GM19238 (cell line): ENCODE results near the gene HHLA2.

Experiments
- DNase-seq: peaks from one replicate; pipeline ENCODE4 v3.0.0; 2011; ENCODE audit warnings: low spot score; ENCODE audit not compliant: insufficient read length

The HHLA2 gene

DNA sequence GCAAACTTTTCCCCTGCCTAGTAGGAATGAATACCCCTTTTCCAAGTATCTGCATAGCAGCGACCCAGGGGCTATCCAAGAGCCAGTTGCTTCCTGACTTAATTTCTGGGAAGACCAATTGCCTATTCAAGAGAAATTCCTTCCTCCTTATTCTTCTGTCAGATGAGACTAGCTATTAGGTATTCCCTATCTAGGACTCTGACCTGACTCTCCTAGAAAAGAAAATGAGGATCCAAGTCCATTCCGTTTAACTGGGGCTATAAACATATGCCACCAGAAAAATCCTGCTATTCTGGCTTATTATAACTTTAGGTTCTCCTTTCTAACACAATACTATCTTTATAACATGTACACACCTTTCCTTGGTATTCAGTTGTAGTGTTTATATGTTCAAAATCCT lies 1.7 kb downstream of the HHLA2 start:
- DNase-seq = no peak

DNA sequence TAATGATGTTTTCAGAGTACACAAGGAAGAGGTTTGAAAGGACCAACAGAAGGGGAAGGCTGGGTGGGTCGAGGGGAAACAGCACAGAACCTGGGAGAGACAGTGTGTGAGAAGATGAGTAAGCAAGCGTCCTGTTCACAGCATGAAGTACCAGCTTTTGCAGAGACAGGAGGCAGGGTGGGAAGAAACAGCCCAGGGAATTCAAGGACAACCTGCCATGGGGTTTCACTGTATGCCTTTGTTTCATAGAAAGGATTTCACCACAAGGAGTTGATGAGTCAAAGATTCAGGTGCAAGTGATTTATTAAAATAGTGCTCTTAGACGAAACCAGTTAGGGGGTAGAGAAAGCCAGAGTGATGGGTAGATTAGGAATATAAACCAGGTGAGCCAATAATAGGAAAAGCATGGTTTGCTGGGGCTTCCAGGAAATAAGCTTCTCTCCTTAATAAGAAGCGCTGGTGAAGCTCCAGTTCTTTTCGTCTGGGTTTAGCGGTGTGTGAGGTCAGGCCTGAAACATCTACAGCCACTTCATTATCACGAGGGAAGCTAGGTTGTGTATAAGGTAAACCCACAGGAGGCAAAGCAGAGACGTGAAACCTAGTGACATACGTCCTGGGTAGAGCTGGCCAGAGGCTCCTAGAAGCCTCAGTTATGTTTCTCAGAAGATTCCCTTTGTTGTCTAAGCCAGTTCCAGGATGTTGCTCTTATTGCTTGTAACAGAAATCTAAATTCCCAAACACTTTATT lies 3.9 kb downstream of the HHLA2 start:
- no peak for DNase-seq

DNA sequence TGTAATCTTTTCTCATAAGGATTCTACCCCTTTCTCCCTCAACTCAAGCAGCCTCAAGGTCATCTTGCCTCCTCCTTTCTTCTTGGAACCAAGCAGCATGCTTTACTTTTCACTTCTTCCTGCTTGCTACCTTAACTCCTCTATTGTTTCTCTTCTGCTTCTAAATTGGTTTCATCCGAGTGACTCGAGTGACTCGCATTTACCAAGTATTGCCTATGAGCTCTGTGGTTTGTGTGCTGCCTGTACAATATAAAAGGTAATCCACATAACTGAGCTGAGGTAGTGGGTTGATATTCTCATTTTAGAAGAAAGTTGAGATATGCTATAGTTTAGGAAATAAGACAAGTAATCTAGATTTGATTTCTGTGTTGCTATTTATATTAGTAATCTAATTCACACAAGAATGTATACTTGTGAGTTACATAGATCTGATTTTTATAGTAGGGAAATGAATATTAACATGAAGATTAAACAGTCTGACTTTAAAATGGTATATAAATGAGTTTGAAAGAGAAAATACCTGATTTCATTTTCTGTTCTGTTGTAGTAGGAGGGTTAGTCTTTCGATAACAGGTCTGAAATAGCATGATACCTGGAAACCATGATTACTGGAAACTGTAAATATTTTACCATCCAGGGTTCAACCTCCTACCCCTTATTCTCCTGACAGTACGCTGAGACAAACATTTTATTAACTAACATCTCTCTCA lies 5.5 kb downstream of the HHLA2 start:
- no peak for DNase-seq

DNA sequence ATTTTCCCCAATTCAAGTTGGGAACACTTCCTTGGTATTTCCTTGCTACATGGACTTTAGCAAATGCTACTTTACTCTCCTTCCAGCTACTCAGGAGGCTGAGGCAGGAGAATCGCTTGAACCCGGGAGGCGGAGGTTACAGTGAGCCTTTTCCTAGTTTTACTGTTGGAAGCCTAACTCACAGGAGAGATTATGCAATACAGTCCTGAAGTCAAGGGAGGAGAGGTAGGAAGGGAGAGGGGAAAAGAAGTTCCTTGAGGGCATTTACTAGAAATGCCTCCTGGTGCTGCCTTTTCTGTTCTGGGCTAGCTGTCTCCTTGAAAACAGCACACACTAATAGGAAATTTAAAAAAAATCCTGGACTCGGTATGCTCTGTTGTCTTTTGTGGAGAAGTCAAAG lies 6.2 kb downstream of the HHLA2 start:
- DNase-seq = no peak

DNA sequence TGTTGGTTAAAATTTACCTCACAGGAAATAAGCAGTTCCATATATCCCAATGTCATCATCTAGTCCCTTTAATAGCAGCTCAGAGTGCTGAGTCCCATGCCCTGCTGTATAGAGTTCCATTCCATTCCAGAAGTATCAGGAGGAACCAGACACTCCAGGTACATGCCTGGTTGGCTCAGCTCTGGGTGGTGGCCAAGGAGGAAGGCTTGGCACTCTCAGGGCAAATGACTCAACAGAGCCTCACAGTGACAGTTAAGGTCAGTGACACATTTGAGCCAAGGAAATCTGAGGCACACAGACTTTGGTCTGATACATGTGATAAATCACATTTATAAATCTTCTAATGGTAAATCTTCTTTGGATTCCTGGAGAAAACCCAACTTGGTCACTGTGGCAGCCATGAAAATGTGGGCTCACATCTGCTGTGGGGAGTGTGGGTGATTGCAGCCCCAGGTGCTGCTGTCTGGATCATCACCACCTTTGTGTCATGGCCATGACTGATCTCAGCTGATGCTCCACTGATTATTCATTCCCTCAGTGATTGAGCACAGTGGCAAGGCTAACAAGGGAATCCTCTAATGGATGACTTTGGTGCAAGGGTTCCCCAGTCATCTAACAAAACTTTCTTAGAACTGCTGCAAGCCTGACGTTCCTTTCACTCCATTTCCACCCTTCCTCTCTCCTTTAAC lies 9.3 kb downstream of the HHLA2 start:
- DNase-seq = no peak

DNA sequence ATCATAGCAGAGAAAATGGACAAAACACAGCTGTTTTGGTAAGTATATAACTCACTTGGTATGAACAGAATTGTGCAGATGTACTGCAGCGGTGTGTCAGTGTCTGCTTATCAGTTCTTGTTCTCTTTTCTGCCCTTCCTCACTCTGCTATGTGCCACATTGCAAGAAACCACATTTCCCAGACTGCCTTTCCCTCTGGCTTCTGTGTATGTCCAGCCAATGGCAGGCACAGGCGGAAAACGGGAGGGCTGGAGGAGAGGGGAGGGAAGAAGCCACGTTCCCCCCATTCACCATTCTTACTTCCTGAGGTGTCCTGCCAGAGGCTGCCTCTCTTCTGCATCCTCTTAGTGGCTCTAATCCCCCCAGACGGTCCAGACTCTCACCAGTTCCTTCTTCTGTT lies 15.4 kb downstream of the HHLA2 start:
- no peak for DNase-seq

DNA sequence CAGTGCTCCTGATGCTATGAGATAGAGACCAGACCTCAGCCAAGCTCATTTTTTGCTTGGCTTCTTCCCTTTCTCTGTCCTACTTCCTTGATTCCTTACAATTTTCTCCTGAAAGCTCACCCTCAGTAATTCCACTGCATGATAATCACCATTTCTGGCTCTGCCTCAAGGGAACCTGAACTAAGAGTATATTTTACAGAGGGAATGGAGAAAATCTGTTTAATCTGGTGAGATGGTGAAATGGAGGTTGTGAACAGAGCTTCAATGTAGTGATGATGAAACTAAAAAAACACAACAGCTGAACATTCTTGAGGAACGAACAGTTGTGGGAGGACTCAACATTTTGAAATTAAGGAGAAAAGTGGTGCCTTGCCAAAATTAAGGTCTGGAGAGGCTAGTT lies 16.3 kb downstream of the HHLA2 start:
- DNase-seq = no peak

DNA sequence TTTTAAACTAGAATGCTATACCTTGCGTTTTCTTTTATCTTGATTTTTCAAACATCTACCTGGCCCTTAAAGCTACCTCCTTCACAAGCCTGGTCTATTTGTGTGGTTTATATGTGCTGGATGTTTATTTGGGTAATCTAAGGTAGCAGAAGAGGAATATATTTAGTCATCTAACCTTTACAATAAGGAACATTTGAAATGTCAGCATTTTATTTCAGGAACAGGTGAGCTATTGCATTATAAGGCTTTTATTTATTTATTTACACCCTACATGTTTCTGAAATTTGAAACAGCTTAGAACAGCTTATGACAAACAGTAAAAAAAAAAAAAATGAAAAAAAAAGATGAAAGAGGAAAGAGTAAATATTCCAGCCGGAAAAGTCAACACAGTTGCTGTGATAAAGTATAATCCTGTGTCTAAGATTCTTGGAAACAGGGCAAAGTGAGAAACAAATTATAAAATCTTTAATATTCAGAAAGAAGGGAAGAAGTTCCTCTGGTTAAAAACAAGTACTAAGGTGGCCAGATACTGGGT lies 19.5 kb downstream of the HHLA2 start:
- no peak for DNase-seq

DNA sequence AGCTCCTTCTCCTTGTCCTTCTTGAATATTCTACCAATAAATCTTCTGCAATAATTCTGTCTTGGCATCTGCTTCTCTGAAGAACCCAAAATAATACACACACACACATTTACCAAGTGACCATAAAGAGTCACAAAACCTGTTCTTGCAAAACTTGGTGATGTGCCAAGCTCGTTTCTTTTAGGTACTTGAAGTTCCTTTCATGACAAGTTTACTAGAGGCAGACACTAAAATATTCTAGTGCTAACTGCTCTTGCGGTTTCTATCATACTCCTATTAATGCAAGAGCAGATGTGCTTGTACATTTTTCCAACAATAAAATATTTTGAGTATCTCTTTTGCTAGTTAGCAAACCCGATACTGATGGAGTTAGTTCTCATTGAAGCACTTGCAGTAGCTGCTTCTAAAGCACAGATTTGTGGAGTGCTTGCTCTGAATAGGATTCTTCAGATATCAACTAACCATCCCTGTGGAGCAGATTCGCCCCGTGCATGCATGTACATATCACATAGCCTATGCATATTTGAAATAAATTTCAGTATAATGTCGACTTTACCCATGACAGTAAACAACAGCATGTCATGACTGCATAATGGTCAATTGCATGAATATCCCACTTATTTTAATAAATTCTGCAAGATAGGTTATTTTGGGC lies 23.2 kb downstream of the HHLA2 start:
- no peak for DNase-seq

DNA sequence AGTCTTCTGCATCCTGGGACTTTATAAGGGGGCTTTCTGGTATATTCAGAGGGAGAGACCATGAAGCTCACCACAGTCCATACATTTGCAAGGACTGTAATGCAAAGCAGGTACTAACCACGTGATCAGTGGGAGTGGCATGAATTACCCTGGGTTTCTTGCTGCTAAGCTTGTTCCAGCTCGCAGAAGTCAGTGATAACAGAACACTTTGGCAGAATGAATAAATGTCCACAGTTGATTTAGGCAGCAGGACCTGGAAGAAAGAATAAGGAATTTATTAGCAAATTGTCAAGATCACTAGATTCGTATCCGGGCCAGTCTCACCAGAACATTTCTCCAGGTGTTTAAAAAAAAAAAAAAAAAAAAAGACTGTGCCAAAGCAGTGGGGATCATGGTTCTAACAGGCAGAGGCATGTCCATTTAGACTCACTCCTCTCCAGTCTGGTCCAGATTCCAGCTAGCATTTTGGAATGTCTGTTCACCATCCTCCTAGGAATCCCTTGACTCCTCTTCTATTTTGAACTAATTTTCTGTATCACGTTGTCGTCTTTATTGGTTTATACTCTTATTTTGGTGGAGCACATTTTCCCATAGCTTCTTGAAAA lies 24.5 kb downstream of the HHLA2 start:
- no peak for DNase-seq

DNA sequence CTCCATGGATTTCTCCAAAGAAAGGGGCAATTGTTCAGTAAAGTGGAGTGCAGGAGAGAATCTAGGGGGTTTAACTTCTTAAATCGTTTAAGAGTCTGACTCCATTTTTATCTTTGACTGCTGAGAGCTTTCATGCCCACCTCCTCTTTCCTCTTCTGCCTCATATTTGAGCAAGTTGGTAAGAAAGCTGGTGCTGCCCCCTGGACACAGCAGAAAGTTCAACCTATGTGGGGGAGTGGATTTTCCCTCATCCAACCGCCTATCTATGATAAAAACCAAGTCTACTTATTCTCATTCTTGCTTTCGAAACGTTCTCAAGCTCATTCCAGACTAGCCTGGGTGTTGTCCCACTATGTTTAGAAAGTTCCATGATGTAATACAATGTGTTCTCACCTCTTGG lies 26.0 kb downstream of the HHLA2 start:
- no peak for DNase-seq

DNA sequence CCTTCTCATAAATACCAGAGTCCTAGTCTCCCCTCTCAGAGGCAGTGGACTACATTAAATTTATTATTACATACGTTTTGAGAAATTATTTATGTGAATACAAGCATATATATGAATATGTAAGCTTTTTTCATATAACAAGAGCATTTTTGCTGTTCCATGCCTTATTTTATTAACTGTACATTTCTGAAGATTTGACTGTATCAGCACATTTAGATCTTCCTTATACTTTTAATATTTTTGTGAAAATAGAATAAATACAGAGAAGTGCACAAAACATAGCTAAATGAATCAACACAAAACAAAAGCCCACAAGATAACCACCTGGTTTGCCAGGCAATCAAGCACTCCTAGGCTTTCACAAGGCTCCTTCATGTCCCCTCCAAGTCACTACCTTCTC lies 27.8 kb downstream of the HHLA2 start:
- no peak for DNase-seq

DNA sequence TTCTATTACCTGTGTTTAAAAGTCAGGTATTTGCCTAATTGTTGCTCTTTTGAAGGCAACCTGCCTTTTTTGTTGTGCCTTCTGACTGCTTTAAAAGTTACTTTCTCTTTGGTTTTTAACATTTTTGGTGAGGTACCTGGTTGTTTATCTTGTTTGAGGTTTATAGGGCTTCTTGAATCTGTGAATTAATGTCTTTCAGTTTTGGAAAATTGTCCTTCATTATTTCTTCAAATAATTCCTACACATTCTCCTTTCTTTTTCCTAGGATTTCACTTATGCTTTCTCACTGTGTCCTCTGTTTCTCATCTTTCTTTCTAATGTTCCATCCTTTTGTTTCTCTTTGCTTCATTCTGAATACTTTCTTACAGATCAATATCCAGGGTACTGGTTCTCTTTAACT lies 30.8 kb downstream of the HHLA2 start:
- no peak for DNase-seq

DNA sequence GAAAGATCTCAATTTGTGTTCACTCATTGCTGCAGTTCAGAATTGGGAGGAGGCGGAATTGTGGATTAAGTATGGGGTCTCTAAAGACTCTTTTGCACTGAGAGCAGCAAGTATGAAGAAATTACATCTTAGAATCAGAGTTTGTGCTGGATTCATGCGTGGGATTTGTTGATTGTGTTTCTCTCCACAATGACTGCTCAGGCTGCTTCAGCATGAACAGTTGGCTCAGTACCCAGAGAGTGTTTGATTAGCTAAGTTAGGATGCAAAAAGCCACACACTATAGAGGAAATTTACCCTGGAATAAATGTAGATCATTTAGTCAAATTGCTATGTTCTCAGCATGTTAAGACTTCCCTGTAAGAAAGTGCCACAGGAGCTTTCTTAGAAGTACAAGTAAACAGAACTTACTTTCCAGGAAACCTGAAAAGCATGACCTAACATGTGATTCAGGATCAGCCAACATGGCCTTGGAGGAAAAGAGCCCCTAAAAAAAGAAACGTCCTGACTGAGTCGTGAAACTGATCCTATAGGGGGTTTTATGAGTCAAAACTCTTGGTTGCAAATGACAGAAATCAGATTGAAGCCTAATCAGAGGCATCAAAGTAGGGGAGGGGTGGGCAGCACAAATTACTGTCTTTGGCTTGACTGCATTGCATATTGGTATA lies 32.6 kb downstream of the HHLA2 start:
- no peak for DNase-seq

DNA sequence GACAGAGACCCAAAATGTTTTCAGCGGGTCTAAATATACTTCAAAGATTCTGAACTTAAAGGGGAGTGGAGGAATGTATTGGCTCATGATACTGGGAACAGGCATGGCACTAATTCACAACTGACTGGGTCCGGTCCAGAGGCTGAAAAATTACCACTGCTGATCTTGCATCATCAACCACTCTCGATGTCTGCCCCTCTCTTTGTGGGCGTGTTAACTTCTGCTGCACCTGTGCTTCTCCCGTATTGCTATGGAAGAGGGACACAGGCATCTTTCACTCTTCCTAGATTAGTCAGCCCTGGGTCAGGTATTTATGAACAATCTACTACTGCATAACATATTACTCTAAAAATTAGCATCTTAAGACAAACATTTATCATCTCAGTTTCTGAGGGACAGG lies 33.2 kb downstream of the HHLA2 start:
- DNase-seq = no peak

DNA sequence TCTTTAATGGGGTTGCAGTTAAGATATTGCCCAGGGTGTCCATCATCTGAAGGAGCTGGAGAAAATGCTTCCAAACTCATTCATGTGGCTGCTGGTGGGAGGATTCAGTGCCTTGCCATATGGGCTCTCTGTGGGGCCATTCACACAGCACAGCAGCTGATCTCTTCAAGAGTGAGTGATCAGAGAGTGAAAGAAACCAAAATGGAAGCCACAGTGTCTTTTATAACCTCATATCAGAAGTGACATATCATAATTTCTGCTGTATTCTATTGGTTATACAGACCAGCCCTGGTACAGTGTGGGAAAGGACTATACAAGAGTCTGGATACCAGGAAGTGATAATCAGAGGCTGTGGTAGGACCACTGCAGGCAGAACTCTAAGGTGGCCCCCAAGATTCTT lies 33.6 kb downstream of the HHLA2 start:
- no peak for DNase-seq

DNA sequence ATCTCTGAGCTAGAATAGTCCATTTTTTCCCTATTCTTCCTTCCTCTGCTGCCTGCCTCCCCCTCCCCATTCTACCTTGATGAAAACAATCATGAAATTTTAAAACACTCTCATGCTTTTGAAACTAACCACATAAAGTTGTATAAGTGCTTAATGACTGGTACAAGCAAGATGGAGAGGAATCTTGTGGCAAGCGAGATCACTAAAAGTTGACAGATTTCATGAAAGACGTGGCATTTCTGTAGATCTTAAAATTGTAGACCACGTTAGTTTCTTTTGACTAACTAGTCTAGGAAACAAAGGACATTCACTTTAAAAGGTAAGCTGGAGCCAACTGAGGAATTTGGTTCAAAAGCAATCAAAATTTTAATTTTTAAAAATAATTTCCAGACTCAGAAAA lies 35.4 kb downstream of the HHLA2 start:
- DNase-seq = no peak

DNA sequence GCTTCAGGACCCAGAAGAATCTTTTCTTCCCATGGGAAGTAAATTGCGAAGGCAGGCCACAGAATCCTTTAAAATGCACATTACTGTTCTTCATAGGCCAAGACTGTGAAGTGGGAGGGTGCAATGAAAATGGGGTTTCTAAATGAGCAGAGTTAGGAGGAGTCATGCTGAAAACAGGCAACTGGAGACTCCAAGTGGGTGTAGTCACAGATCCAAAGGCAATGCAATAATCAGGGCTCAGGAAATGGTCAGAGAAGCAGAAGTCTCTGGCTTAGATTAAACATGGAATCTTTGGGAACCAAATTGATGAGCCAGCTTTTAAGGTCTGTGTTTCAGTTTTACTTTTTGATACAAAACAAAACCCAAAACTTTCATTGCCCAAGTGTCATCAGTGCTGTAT lies 37.6 kb downstream of the HHLA2 start:
- DNase-seq = no peak

DNA sequence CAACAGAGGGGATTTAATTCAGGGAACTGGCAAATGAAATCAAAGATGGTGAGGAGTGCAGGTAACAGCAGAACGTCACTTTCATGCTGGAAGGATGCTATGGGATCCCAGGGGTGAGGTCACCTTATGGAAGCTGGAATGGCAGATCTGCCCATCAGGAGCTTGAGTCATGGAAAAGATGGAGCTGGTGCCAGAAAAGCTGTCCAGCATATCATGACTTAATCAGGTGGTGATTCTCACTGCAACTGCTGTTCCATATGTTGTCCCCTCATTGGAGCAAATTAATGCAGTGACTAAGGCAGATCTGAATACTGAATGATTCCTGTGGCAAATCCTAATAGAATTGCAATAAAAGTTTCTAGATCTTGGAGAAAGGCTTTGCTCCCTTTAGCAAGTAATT lies 38.4 kb downstream of the HHLA2 start:
- DNase-seq = no peak

DNA sequence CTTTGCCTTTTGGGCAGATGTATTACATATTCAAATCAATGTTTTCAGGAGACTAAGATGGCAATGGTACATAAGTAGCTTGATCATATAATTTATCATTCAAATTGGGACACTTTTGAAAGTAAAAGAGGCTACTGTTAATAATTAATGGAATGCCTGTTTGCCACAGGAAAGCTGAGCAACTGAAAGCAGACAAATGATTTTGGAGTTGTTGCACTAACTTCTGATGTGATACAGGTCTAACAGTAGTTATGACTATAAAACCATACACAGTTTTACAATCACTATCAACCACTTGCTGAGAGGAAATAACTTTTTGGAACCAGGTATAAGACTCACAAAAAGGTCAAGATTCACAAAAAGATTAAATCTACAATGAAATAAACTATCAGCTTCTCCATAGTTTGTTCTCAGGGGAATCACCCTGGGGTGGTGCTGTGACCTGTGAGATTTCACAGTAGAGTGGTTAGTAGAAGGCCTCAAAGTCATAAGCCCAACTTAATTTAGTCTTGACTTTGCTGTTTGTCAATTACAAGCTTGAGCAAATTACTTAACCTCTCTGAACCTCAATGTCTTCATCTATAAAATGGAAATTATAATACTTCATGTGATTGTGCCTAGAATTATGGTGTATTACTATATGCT lies 42.7 kb downstream of the HHLA2 start:
- no peak for DNase-seq
